Coronary artery (tissue), 2 donors: Measurements from ENCODE around the gene ZNF689.

ENCODE experiments used
- DNase-seq: peaks from one replicate; pipeline ENCODE4 v3.0.0-alpha.2; 2017; ENCODE audit warnings: low spot score
- H3K27ac ChIP-seq, 2 donors: fragments of 200-600 bp; sonication (generic); one replicate each; pipeline ENCODE4 v1.5.1; 2016 to 2019
- H3K4me3 ChIP-seq: fragments of 200-600 bp; sonication (generic); 2 replicates; pipeline ENCODE4 v1.5.1; 2016; ENCODE audit warnings: mild to moderate bottlenecking, moderate library complexity
- TF ChIP-seq, protein P1 (sequence below): fragments of 200-600 bp; sonication (generic); IDR thresholded peaks from one replicate; pipeline ENCODE4 v1.5.1; 2019; ENCODE audit warnings: antibody characterized with exemption

The ZNF689 gene

GRCh38 chr16:30567991-30568638 is 42.1 kb downstream of the ZNF689 start:
- DNase-seq: no peak
- no peak overlapping the region for H3K27ac ChIP-seq
- no peak overlapping the region for H3K4me3 ChIP-seq
- TF ChIP-seq, protein P1, sequence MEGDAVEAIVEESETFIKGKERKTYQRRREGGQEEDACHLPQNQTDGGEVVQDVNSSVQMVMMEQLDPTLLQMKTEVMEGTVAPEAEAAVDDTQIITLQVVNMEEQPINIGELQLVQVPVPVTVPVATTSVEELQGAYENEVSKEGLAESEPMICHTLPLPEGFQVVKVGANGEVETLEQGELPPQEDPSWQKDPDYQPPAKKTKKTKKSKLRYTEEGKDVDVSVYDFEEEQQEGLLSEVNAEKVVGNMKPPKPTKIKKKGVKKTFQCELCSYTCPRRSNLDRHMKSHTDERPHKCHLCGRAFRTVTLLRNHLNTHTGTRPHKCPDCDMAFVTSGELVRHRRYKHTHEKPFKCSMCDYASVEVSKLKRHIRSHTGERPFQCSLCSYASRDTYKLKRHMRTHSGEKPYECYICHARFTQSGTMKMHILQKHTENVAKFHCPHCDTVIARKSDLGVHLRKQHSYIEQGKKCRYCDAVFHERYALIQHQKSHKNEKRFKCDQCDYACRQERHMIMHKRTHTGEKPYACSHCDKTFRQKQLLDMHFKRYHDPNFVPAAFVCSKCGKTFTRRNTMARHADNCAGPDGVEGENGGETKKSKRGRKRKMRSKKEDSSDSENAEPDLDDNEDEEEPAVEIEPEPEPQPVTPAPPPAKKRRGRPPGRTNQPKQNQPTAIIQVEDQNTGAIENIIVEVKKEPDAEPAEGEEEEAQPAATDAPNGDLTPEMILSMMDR: no peak

DNA sequence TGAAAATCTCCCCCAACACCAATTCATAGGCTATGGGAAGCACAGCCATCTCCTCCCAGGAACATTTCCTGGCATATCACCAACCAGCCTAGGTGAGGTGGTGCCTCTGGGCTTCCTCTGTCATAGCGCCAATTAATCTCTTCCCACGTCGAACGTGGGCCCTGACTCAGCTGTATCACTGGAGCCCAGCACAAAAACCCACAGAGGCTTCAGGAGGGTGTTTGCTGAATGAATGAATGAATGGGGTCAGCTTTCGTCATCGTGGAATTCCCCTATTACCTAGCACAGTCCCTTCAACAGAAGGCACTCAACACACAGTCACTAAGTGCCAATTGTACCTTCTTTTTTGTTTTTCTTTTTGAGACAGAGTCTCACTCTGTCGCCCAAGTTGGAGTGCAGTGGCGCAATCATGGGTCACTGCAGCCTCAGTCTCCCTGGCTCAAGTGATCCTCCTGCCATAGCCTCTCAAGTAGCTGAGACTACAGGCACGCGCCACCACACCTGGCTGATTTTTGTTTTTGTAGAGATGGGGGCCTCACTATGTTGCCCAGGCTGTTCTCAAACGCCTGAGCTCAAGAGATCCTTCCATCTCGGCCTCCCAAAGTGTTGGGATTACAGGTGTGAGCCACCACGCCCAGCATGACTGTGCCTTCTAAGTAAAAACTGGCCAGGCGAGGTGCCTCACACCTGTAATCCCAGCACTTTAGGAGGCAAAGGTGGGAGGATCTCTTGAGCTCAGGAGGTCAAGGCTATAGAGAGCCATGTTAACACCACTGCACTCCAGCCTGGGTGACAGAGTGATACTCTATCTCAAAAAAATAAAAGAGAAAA is 42.8 kb downstream of the ZNF689 start:
- Histone ChIP-seq H3K27ac (no peak overlapping the region), H3K4me3 (no peak overlapping the region)
- TF ChIP-seq, protein P1: no peak
- no peak for DNase-seq

GRCh38 chr16:30566531-30566930 is 43.7 kb downstream of the ZNF689 start:
- TF ChIP-seq, protein P1: no peak
- Histone ChIP-seq H3K4me3 (no peak overlapping the region), H3K27ac (no peak overlapping the region)
- DNase-seq: no peak

DNA sequence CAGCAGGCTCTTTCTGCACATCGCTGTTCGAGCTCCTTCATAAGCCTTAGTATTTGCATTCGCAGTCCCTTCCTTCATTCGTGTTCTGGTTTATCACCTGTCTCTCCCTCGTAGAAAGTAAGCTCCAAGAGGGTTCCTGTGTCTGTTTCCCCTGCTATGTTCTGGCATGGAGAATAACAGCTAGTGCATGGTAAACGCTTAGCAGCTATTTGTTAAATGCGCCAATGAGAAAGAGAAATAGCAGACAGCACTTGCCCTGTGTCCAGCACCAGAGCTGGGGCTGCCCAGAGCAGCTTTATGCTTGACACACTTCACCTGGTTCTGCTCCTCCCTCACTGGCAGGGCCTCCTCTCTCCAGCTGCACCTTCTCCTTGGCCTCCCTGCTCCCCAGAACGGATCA is 44.2 kb downstream of the ZNF689 start:
- DNase-seq: no peak
- TF ChIP-seq, protein P1: no peak
- Histone ChIP-seq H3K27ac (no peak overlapping the region), H3K4me3 (no peak overlapping the region)

DNA sequence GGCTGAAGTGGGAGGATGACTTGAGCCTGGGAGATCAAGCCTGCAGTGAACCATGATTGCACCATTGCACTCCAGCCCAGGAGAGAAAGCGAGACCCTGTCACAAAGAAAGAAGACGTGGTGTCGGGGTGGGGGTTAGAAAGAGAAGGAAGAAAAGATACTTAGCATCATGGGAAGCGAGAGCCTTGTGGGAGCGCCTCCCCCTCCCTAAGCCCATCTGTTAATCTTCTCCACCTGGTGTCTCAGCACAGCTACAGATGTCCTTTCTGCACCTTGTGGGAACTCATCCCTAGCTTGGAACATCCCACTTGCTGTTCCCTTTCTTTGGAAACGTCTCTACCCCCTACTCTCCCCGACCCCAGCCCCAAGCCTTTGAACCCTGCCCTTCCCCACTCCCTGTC is 44.7 kb downstream of the ZNF689 start:
- no peak overlapping the region for H3K4me3 ChIP-seq
- DNase-seq: no peak
- TF ChIP-seq, protein P1: no peak
- no peak overlapping the region for H3K27ac ChIP-seq

- DNase-seq: no peak
- TF ChIP-seq, protein P1: no peak
- Histone ChIP-seq H3K27ac (no peak overlapping the region), H3K4me3 (no peak overlapping the region)
Observed at GRCh38 chr16:30562021-30562420, 48.2 kb downstream of the ZNF689 start.
